GM12878 (cell line): ENCODE measurements around the gene HMCN1. TPM values are rescaled to one million over a fixed set of nuclear protein-coding genes. Genes with fewer than 3 reads are reported as not detected.

Source experiments
- ATAC-seq: fragments of 200-7000 bp; cut with Tn5 transposase; 3 replicates; pipeline ENCODE4 v1.9.1; 2020; ENCODE audit warnings: mild to moderate bottlenecking, moderate library complexity
- BruUV-seq: library from RNA; stranded (reverse); fragments of 400-500 nt; replicated peaks from 2 replicates; lab custom pipeline; 2021; lab: Mats Ljungman, UMichigan
- CTCF ChIA-PET: fragments of 300-600 bp; sonication (Branson Sonifier 250); formaldehyde crosslinking; extraction: SDS; loops from one replicate; lab custom pipeline; 2021; ENCODE audit warnings: inconsistent platforms; lab: Yijun Ruan, JAX
- POLR2A ChIA-PET: fragments of 350-600 bp; formaldehyde crosslinking; extraction: SDS; loops from one replicate; lab custom pipeline; 2021; ENCODE audit warnings: inconsistent platforms; lab: Charles Lee
- RAD21 ChIA-PET: fragments of 300-600 bp; sonication (Branson Sonifier 250); formaldehyde crosslinking; loops from one replicate; lab custom pipeline; 2023; ENCODE audit warnings: antibody characterized with exemption; ENCODE audit not compliant: unreplicated experiment; lab: Charles Lee
- SMC1A ChIA-PET: fragments of 300-600 bp; sonication (Branson Sonifier 250); formaldehyde crosslinking; loops from one replicate; lab custom pipeline; 2023; ENCODE audit not compliant: unreplicated experiment, uncharacterized antibody; lab: Charles Lee
- DNase-seq: peaks from one replicate; pipeline ENCODE4 v3.0.0-alpha.2; 2011; ENCODE audit warnings: low read depth, low spot score
- FAIRE-seq: peaks from 3 replicates; lab custom pipeline; 2011; peaks lifted over from hg19 to GRCh38; lab: Jason Lieb, UNC
- H2AFZ ChIP-seq: 2 replicates; pipeline ENCODE4 v1.6.0; 2011; ENCODE audit warnings: low read depth, low read length, control low read depth; ENCODE audit not compliant: control insufficient read depth
- H3K27ac ChIP-seq: 2 replicates; pipeline ENCODE4 v1.5.1; 2011; ENCODE audit warnings: control low read depth; ENCODE audit not compliant: control insufficient read depth, insufficient read depth
- H3K27me3 ChIP-seq, 2 experiments: replicated peaks in 1 of 2; 2 replicates each; pipeline versions ENCODE4 v1.6.0 to v1.6.1; 2011; ENCODE audit warnings: low read length in 1 of 2; ENCODE audit not compliant: control insufficient read depth in 2 of 2, insufficient read depth in 2 of 2
- H3K36me3 ChIP-seq, 2 experiments: 2 replicates each; pipeline ENCODE4 v1.5.1; 2011; ENCODE audit warnings: low read length in 1 of 2; ENCODE audit not compliant: control insufficient read depth in 2 of 2, insufficient read depth in 2 of 2
- H3K4me1 ChIP-seq: 2 replicates; pipeline ENCODE4 v1.6.1; 2011; ENCODE audit warnings: mild to moderate bottlenecking, low read length, moderate library complexity, mixed read lengths; ENCODE audit not compliant: control insufficient read depth, insufficient read depth
- H3K4me2 ChIP-seq: 2 replicates; pipeline ENCODE4 v1.6.0; 2011; ENCODE audit warnings: control low read depth; ENCODE audit not compliant: control insufficient read depth, insufficient read depth
- H3K4me3 ChIP-seq: fragments of 200-600 bp; sonication (generic); 2 replicates; pipeline ENCODE4 v1.5.1; 2016
- H3K79me2 ChIP-seq: 2 replicates; pipeline ENCODE4 v1.6.0; 2011; ENCODE audit warnings: low read length; ENCODE audit not compliant: control insufficient read depth, insufficient read depth
- H3K9ac ChIP-seq: 2 replicates; pipeline ENCODE4 v1.8.0; 2011; ENCODE audit warnings: low read length, control low read depth, mixed read lengths; ENCODE audit not compliant: control insufficient read depth, insufficient read depth
- H3K9me3 ChIP-seq: replicated peaks from 3 replicates; pipeline ENCODE4 v1.5.1; 2011; ENCODE audit warnings: mild to moderate bottlenecking, low read length; ENCODE audit not compliant: control insufficient read depth, insufficient read depth
- H4K20me1 ChIP-seq: 2 replicates; pipeline ENCODE4 v1.6.0; 2011; ENCODE audit not compliant: control insufficient read depth, insufficient read depth
- ATF7 ChIP-seq: fragments of 450-650 bp; IDR thresholded peaks from 2 replicates; pipeline ENCODE4 v1.6.1; 2016; ENCODE audit warnings: low read depth, mild to moderate bottlenecking
- E4F1 ChIP-seq: fragments of 450-650 bp; IDR thresholded peaks from 2 replicates; pipeline ENCODE4 v1.6.1; 2018; ENCODE audit warnings: borderline replicate concordance, mild to moderate bottlenecking; ENCODE audit not compliant: partially characterized antibody
- ESRRA ChIP-seq: IDR thresholded peaks from 2 replicates; pipeline ENCODE4 v1.6.1; 2012; ENCODE audit warnings: mild to moderate bottlenecking, low read length, improper control_type of control experiment
- HSF1 ChIP-seq: fragments of 150-350 bp; IDR thresholded peaks from 2 replicates; pipeline ENCODE4 v1.6.1; 2014; ENCODE audit warnings: mild to moderate bottlenecking, low read depth, low read length
- JUNB ChIP-seq: IDR thresholded peaks from 2 replicates; pipeline ENCODE4 v1.6.1; 2016; ENCODE audit warnings: antibody characterized with exemption, mild to moderate bottlenecking
- PRDM15 ChIP-seq: fragments of 450-650 bp; formaldehyde crosslinking; IDR thresholded peaks from 2 replicates; pipeline ENCODE4 v1.4.0; 2020; ENCODE audit warnings: mild to moderate bottlenecking, moderate library complexity
- SUPT20H ChIP-seq: IDR thresholded peaks from 2 replicates; pipeline ENCODE4 v1.6.1; 2011; ENCODE audit warnings: low read depth, mild to moderate bottlenecking, low read length, moderate library complexity, borderline replicate concordance; ENCODE audit not compliant: control insufficient read depth
- YBX1 ChIP-seq: fragments of 450-650 bp; IDR thresholded peaks from 2 replicates; pipeline ENCODE4 v1.6.1; 2016; ENCODE audit warnings: antibody characterized with exemption
- ZBTB11 ChIP-seq: fragments of 450-650 bp; formaldehyde crosslinking; IDR thresholded peaks from 2 replicates; pipeline ENCODE4 v1.5.0; 2022; ENCODE audit warnings: mild to moderate bottlenecking, missing genetic modification characterization
- ZNF274 ChIP-seq: IDR thresholded peaks from one replicate; pipeline ENCODE4 v1.8.0; 2011; ENCODE audit not compliant: insufficient read length, insufficient read depth
- WGBS: methylation state at CpG from one replicate; pipeline ENCODE4 v1.1.6; 2016; ENCODE audit warnings: low lambda C conversion rate; ENCODE audit not compliant: insufficient replicate concordance, insufficient coverage; ENCODE audit errors: missing lambda C conversion rate; 5-methylcytosine and 5-hydroxymethylcytosine counted together
- in situ Hi-C: fragments of 300-500 bp; cut with MboI; formaldehyde crosslinking; loops from 9 replicates; pipeline ENCODE4 v1.14.3; 2018; ENCODE audit warnings: mixed read lengths
- intact Hi-C: fragments of 100-400 bp; cut with micrococcal nuclease; formaldehyde crosslinking; loops from one replicate; pipeline ENCODE4 v1.14.2; 2022; ENCODE audit not compliant: unreplicated experiment
- polyA plus RNA-seq, 11 experiments: library from polyadenylated mRNA; depleted of rRNA in 4 of 11; unstranded in 6 of 11; stranded (reverse) in 5 of 11; fragments of >200 nt; fragmentation: Nextera tagmentation in 4 of 11; fragmentation: Illumina TruSeq in 1 of 11; extraction: Ambion mirVana in 4 of 11; extraction: Trizol in 1 of 11; gene quantifications; 1 replicate in 1 of 11; 2 replicates in 10 of 11; pipeline versions ENCODE4 v1.2.1 to v1.2.3, GENCODE V29; 2011 to 2016; ENCODE audit warnings: inconsistent platforms in 2 of 11, missing spikeins in 2 of 11, low read depth in 1 of 11
- total RNA-seq, 4 experiments: library from RNA; depleted of rRNA in 3 of 4; stranded (reverse); fragments of >200 nt in 3 of 4; fragmentation: Illumina TruSeq in 1 of 4; extraction: Trizol in 1 of 4; gene quantifications; 2 replicates each; pipeline versions ENCODE4 v1.2.1 to v1.2.3, GENCODE V29; 2013 to 2021

The HMCN1 gene
- total and polyA plus RNA-seq, 10 of the 15 experiments (the other 5 are each of a cell fraction or from before 2014, with no cell fraction given): under 0.01 to 0.07 TPM; not detected in 8

- no peak for TF ChIP-seq PRDM15 (CRISPR knock-in tag)
- no peak for TF ChIP-seq HSF1
- no peak for TF ChIP-seq ESRRA
Measured at GRCh38 chr1:185808631-185809030, 74.4 kb downstream of the HMCN1 start (continued).

DNA sequence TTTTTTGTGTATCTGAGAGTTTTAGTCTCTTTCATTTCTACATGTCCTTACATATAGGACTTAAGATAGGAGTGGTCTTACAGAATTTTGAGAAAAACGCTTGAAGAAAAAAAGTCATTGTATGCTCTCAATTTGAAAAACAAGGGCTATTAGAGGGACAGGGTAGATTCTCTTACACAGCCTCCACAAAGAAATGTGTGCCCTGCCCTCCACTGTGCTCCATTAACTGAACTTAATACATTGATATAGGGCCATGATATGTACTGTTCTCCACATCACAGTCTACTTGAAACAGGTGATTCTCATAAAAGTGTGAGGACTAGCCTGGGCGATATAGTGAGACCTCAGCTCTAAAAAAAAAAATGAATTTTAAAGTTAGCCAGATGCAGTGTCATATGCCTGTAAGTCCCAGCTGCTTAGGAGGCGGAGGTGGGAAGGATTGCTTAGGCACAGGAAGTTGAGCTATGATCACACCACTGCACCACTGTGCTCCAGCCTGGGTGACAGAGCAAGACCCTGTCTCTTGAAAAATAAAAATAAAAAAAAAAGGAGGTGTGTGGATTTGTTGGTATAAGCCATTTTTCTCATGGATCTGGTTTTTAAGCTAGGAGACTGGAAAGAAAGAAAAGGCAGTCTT lies 77.0 kb downstream of the HMCN1 start:
- Histone ChIP-seq H3K4me1 (no peaks in the 10 kb centered on the region), H3K9me3 (no peaks in the 10 kb centered on the region), H3K4me3 (no peak overlapping the region), H3K4me2 (no peak overlapping the region), H3K9ac (no peak overlapping the region), H3K79me2 (no peaks in the 10 kb centered on the region), H3K27me3 (no peaks in the 10 kb centered on the region), H3K36me3 (no peaks in the 10 kb centered on the region), H2AFZ (no peak overlapping the region), H3K27ac (no peak overlapping the region), H4K20me1 (no peaks in the 10 kb centered on the region)
- FAIRE-seq: no peak
- RAD21 ChIA-PET: no interaction called here
- DNase-seq: no peak
- in situ Hi-C loops (loop anchor here (5.0 kb wide), 1 partner anchor 401 kb away; no protein-coding TSS in a partner anchor), intact Hi-C loops (no loop called here)
- SMC1A ChIA-PET: interaction anchor here (0.7 to 1.2 kb wide), 3 partner anchors 14 to 69 kb away, joined by 3 to 6 read pairs (median 3); no protein-coding TSS in a partner anchor
- 15% methylated on average over 3 of the region's 3 CpGs for WGBS
- no peak for ATAC-seq
- POLR2A ChIA-PET: interaction anchor here (0.6 kb wide), 1 partner anchor 176 kb away, joined by 3 read pairs; no protein-coding TSS in a partner anchor
- BruUV-seq: no TSS peak
- CTCF ChIA-PET: interaction anchor here (0.7 to 1.0 kb wide), 2 partner anchors 32 to 435 kb away, joined by 3 read pairs; no protein-coding TSS in a partner anchor
- TF ChIP-seq ATF7: no peak
- TF ChIP-seq E4F1: no peak
- no peak for TF ChIP-seq JUNB
- no peak for TF ChIP-seq SUPT20H
- TF ChIP-seq ZBTB11: no peak
- no peak for TF ChIP-seq YBX1
- no peak for TF ChIP-seq ZNF274
